K562 (cell line): ENCODE measurements around the gene EMILIN3. TPM values are rescaled to one million over a fixed set of nuclear protein-coding genes. Genes with fewer than 3 reads are reported as not detected.
A peak's percentile ranks its signal among the peaks of the same experiment; 100 is the strongest.

ENCODE experiments used
- ATAC-seq: fragments of 200-7000 bp; cut with Tn5 transposase; 3 replicates; pipeline ENCODE4 v1.9.1; 2020; ENCODE audit warnings: moderate library complexity
- BruUV-seq: library from RNA; stranded (reverse); fragments of 400-500 nt; replicated peaks from 2 replicates; lab custom pipeline; 2021; lab: Mats Ljungman, UMichigan
- CTCF ChIA-PET: fragments of 300-600 bp; formaldehyde crosslinking; extraction: SDS; loops from one replicate; lab custom pipeline; 2021; ENCODE audit warnings: low intra/inter-chr PET ratio; lab: Yijun Ruan, JAX
- POLR2A ChIA-PET: fragments of 300-600, 350-650 bp; sonication (Branson Sonifier 250); formaldehyde crosslinking; extraction: SDS; loops from one replicate; lab custom pipeline; 2021; ENCODE audit warnings: antibody characterized with exemption, inconsistent platforms; lab: Yijun Ruan, JAX
- DNase-seq, 4 experiments: peaks; one replicate each; pipeline versions ENCODE4 v3.0.0 to v3.0.0-alpha.2; 2011 to 2018; ENCODE audit warnings: low spot score in 3 of 4, mixed read lengths in 3 of 4; ENCODE audit errors: extremely low read depth in 1 of 4
- FAIRE-seq: peaks from 2 replicates; lab custom pipeline; 2011; peaks lifted over from hg19 to GRCh38; lab: Jason Lieb, UNC
- H2AFZ ChIP-seq: 2 replicates; pipeline ENCODE4 v1.6.0; 2011; ENCODE audit warnings: low read depth, low read length, control low read depth, inconsistent platforms
- H3K27ac ChIP-seq: fragments of 200-600 bp; 3 replicates; pipeline ENCODE4 v1.8.0; 2011; ENCODE audit warnings: low read depth, mild to moderate bottlenecking, control low read depth, inconsistent platforms, low read length, moderate library complexity, mixed read lengths; ENCODE audit errors: extremely low read depth
- H3K27me3 ChIP-seq, 2 experiments: fragments of 300-600 bp in 1 of 2; 2 replicates in 1 of 2; 3 replicates in 1 of 2; pipeline versions ENCODE4 v1.6.0 to v1.8.0; 2011; ENCODE audit warnings: inconsistent platforms in 2 of 2, low read length in 2 of 2, mild to moderate bottlenecking in 1 of 2, mixed read lengths in 1 of 2, moderate library complexity in 1 of 2; ENCODE audit not compliant: control insufficient read depth in 2 of 2, insufficient read depth in 2 of 2
- H3K36me3 ChIP-seq: fragments of 300-600 bp; 3 replicates; pipeline ENCODE4 v1.8.0; 2011; ENCODE audit warnings: mild to moderate bottlenecking, low read length, inconsistent platforms; ENCODE audit not compliant: control insufficient read depth, insufficient read depth
- H3K4me1 ChIP-seq, 2 experiments: fragments of 200-600 bp in 1 of 2; replicated peaks in 1 of 2; 2 replicates in 1 of 2; 3 replicates in 1 of 2; pipeline versions ENCODE4 v1.5.1 to v1.8.0; 2011; ENCODE audit warnings: inconsistent platforms in 2 of 2, low read length in 2 of 2, mild to moderate bottlenecking in 1 of 2, mixed read lengths in 1 of 2, moderate library complexity in 1 of 2; ENCODE audit not compliant: control insufficient read depth in 2 of 2, insufficient read depth in 2 of 2
- H3K4me2 ChIP-seq: 2 replicates; pipeline ENCODE4 v1.6.1; 2011; ENCODE audit warnings: low read length, control low read depth, inconsistent platforms, mixed read lengths; ENCODE audit not compliant: insufficient read depth
- H3K4me3 ChIP-seq: fragments of 200-600 bp; sonication (generic), shearing (Covaris generic); 2 replicates; pipeline ENCODE4 v1.5.1; 2016; ENCODE audit warnings: control low read depth, inconsistent platforms
- H3K79me2 ChIP-seq: fragments of 200-600 bp; 3 replicates; pipeline ENCODE4 v1.8.0; 2011; ENCODE audit warnings: low read length, inconsistent platforms; ENCODE audit not compliant: control insufficient read depth, insufficient read depth
- H3K9ac ChIP-seq, 2 experiments: 2 replicates each; pipeline versions ENCODE4 v1.6.0 to v1.6.1; 2011; ENCODE audit warnings: low read depth in 2 of 2, low read length in 2 of 2, control low read depth in 1 of 2, inconsistent platforms in 1 of 2, mild to moderate bottlenecking in 1 of 2, mixed read lengths in 1 of 2; ENCODE audit not compliant: insufficient read depth in 1 of 2
- H3K9me1 ChIP-seq: one replicate; pipeline ENCODE4 v1.6.0; 2011; ENCODE audit warnings: inconsistent platforms, mild to moderate bottlenecking, low read length, moderate library complexity; ENCODE audit not compliant: control insufficient read depth, insufficient read depth
- H3K9me3 ChIP-seq: replicated peaks from 2 replicates; pipeline ENCODE4 v1.5.1; 2011; ENCODE audit warnings: low read depth, low read length, inconsistent platforms; ENCODE audit not compliant: control insufficient read depth, insufficient read depth
- H4K20me1 ChIP-seq: replicated peaks from 2 replicates; pipeline ENCODE4 v1.6.1; 2011; ENCODE audit warnings: low read length, inconsistent platforms, mixed read lengths; ENCODE audit not compliant: control insufficient read depth, insufficient read depth
- ADNP ChIP-seq: fragments of 200-800 bp; sonication (Bioruptor generic); IDR thresholded peaks from 2 replicates; pipeline ENCODE4 v1.6.1; 2016; ENCODE audit warnings: missing genetic modification characterization, missing compliant biosample characterization
- BCOR ChIP-seq: fragments of 450-650 bp; IDR thresholded peaks from 2 replicates; pipeline ENCODE4 v1.6.1; 2016
- CBX1 ChIP-seq: sonication (generic); IDR thresholded peaks from 2 replicates; pipeline ENCODE4 v1.6.1; 2016; ENCODE audit warnings: antibody characterized with exemption, low read depth, mild to moderate bottlenecking
- CEBPZ ChIP-seq: fragments of 150-350 bp; IDR thresholded peaks from 2 replicates; pipeline ENCODE4 v1.6.1; 2014; ENCODE audit warnings: low read depth, mild to moderate bottlenecking, low read length, borderline replicate concordance
- CGGBP1 ChIP-seq: fragments of 250-450 bp; sonication (Bioruptor Pico); IDR thresholded peaks from 2 replicates; pipeline ENCODE4 v1.9.0; 2021; ENCODE audit warnings: mild to moderate bottlenecking
- KDM1A ChIP-seq, 2 experiments: fragments of 450-650 bp; IDR thresholded peaks; 2 replicates each; pipeline ENCODE4 v1.6.1; 2016; ENCODE audit warnings: mild to moderate bottlenecking in 2 of 2
- NBN ChIP-seq: fragments of 450-650 bp; IDR thresholded peaks from 2 replicates; pipeline ENCODE4 v1.6.1; 2016; ENCODE audit warnings: low read depth, mild to moderate bottlenecking
- POLR3G ChIP-seq: IDR thresholded peaks from 2 replicates; pipeline ENCODE4 v1.6.1; 2011; ENCODE audit not compliant: insufficient read length, insufficient replicate concordance; ENCODE audit errors: extremely low read depth
- RBM14 ChIP-seq: fragments of 200-400 bp; formaldehyde crosslinking; IDR thresholded peaks from 2 replicates; pipeline ENCODE4 v1.6.1; 2018; ENCODE audit warnings: low read depth, mild to moderate bottlenecking, low read length, moderate library complexity, borderline replicate concordance; ENCODE audit not compliant: insufficient read depth
- RFX5 ChIP-seq: IDR thresholded peaks from 2 replicates; pipeline ENCODE4 v1.6.1; 2011; ENCODE audit warnings: low read depth, mild to moderate bottlenecking, improper control_type of control experiment, low read length
- ZKSCAN3 ChIP-seq: fragments of 250-450 bp; sonication (Bioruptor Pico); IDR thresholded peaks from 2 replicates; pipeline ENCODE4 v1.4.0; 2020
- WGBS: fragments of 100-300 bp; shearing (Covaris generic); methylation state at CpG from one replicate; pipeline ENCODE4 v1.1.6; 2016; ENCODE audit warnings: low coverage, mixed read lengths; ENCODE audit not compliant: insufficient coverage; ENCODE audit errors: missing lambda C conversion rate; 5-methylcytosine and 5-hydroxymethylcytosine counted together
- in situ Hi-C: fragments of 300-500 bp; cut with MboI; formaldehyde crosslinking; loops from 4 replicates; pipeline ENCODE4 v1.15.0; 2018; ENCODE audit warnings: inconsistent platforms, mixed read lengths
- intact Hi-C: fragments of 100-400 bp; cut with micrococcal nuclease; formaldehyde crosslinking; loops from 2 replicates; pipeline ENCODE4 v1.14.2; 2022
- polyA plus RNA-seq, 8 experiments: library from polyadenylated mRNA; depleted of rRNA in 4 of 8; stranded (reverse) in 5 of 8; unstranded in 3 of 8; fragments of >200 nt; fragmentation: Nextera tagmentation in 2 of 8; fragmentation: Illumina TruSeq in 1 of 8; extraction: Ambion mirVana in 2 of 8; extraction: Trizol in 1 of 8; gene quantifications; 2 replicates each; pipeline versions ENCODE4 v1.2.1 to v1.2.3, GENCODE V29; 2011 to 2014; ENCODE audit warnings: inconsistent platforms in 1 of 8, missing spikeins in 1 of 8
- total RNA-seq, 7 experiments: library from RNA; depleted of rRNA in 6 of 7; stranded (reverse); fragments of >200 nt in 6 of 7; fragmentation: Illumina TruSeq in 2 of 7; extraction: Trizol in 2 of 7; gene quantifications; 2 replicates each; pipeline versions ENCODE4 v1.2.1 to v1.2.3, GENCODE V29; 2011 to 2021; ENCODE audit warnings: low replicate concordance in 1 of 7

The EMILIN3 gene
- total and polyA plus RNA-seq, 9 of the 15 experiments (the other 6 are each of a cell fraction or from before 2014, with no cell fraction given), result 0.01 to 0.07 TPM; not detected in 7

GRCh38 chr20:41355598-41356203 is 10.9 kb downstream of the EMILIN3 start (continued):
- no peak for TF ChIP-seq CEBPZ
- no peak for TF ChIP-seq POLR3G
- TF ChIP-seq RFX5, result no peak
- TF ChIP-seq RBM14, result no peak
- no peak for TF ChIP-seq CGGBP1

- Histone ChIP-seq H3K9ac (no peak overlapping the region), H3K4me1 (peaks cover 0 to 2% of the 10 kb centered on the region in 2 experiments; a peak in 1 of 5 replicates), H3K4me2 (no peak overlapping the region), H3K36me3 (no peaks in the 10 kb centered on the region; the same call in 2 of the 3 replicates), H3K27me3 (no peaks in the 10 kb centered on the region), H4K20me1 (no peaks in the 10 kb centered on the region; the same call in 1 of the 2 replicates), H3K4me3 (no peak overlapping the region), H3K79me2 (no peaks in the 10 kb centered on the region), H3K9me3 (no peaks in the 10 kb centered on the region), H3K9me1 (no peaks in the 10 kb centered on the region), H2AFZ (no peak overlapping the region), H3K27ac (no peak overlapping the region)
- intact Hi-C loops (no loop called here), in situ Hi-C loops (no loop called here)
- FAIRE-seq, result no peak
- no TSS peak for BruUV-seq
- ATAC-seq, result no peak
- no peak for TF ChIP-seq ZKSCAN3 (CRISPR knock-in tag)
- TF ChIP-seq BCOR, result peak; percentile 78
- TF ChIP-seq NBN, result no peak
- 0 out of 2 replicates have a peak, but pooled peaks have one; percentile 52 for TF ChIP-seq CBX1
- TF ChIP-seq KDM1A (IDR thresholded peaks at IDR 0.05), result 0 out of 4 replicates have a peak, but pooled peaks of 1 of the 2 experiments have one; percentile 20
- TF ChIP-seq ADNP, result peak; percentile 56
- no peak for DNase-seq
- POLR2A ChIA-PET, result interaction anchor here (1.1 kb wide), 1 partner anchor 25 kb away, joined by 3 read pairs; no protein-coding TSS in a partner anchor
- 89% methylated on average over 1 of the region's 3 CpGs for WGBS
- CTCF ChIA-PET, result no interaction called here
Measured at GRCh38 chr20:41355192-41355591, 11.4 kb downstream of the EMILIN3 start.
